Measurements from ENCODE around the gene LMF1.

LMF1 gene

GRCh38 chr16:939941-940340 is 30.8 kb downstream of the LMF1 start:
- H3K27ac ChIP-seq, result no peak overlapping the region
- TF ChIP-seq CTCF (IDR thresholded peaks at IDR 0.05) (no peak), ZFX (IDR thresholded peaks at IDR 0.05; ENCODE audit: borderline replicate concordance) (no peak)

GRCh38 chr16:939311-939710 is 31.5 kb downstream of the LMF1 start:
- no peak overlapping the region for H3K27ac ChIP-seq
- TF ChIP-seq ZFX (IDR thresholded peaks at IDR 0.05; ENCODE audit: borderline replicate concordance), result no peak
- TF ChIP-seq CTCF (IDR thresholded peaks at IDR 0.05), result no peak

GRCh38 chr16:938752-939151 is 32.0 kb downstream of the LMF1 start:
- TF ChIP-seq ZFX (IDR thresholded peaks at IDR 0.05; ENCODE audit: borderline replicate concordance) (no peak), CTCF (IDR thresholded peaks at IDR 0.05) (no peak)
- no peak overlapping the region for H3K27ac ChIP-seq

GRCh38 chr16:938136-938535 is 32.6 kb downstream of the LMF1 start:
- no peak overlapping the region for H3K27ac ChIP-seq
- TF ChIP-seq CTCF (IDR thresholded peaks at IDR 0.05) (no peak), ZFX (IDR thresholded peaks at IDR 0.05; ENCODE audit: borderline replicate concordance) (no peak)

- no peak overlapping the region for H3K27ac ChIP-seq
- TF ChIP-seq CTCF (IDR thresholded peaks at IDR 0.05) (no peak), ZFX (IDR thresholded peaks at IDR 0.05; ENCODE audit: borderline replicate concordance) (no peak)
Measured at GRCh38 chr16:937723-938122, 33.1 kb downstream of the LMF1 start.

- no peak for TF ChIP-seq ZFX (IDR thresholded peaks at IDR 0.05; ENCODE audit: borderline replicate concordance)
- no peak for TF ChIP-seq CTCF (IDR thresholded peaks at IDR 0.05)
- H3K27ac ChIP-seq, result no peak overlapping the region
Measured at GRCh38 chr16:937311-937710, 33.5 kb downstream of the LMF1 start.

GRCh38 chr16:935684-936083 is 35.1 kb downstream of the LMF1 start:
- no peak overlapping the region for H3K27ac ChIP-seq
- TF ChIP-seq ZFX (IDR thresholded peaks at IDR 0.05; ENCODE audit: borderline replicate concordance), result no peak
- TF ChIP-seq CTCF (IDR thresholded peaks at IDR 0.05), result no peak
